ENCODE data around the gene ZP4.

The ZP4 gene

DNA sequence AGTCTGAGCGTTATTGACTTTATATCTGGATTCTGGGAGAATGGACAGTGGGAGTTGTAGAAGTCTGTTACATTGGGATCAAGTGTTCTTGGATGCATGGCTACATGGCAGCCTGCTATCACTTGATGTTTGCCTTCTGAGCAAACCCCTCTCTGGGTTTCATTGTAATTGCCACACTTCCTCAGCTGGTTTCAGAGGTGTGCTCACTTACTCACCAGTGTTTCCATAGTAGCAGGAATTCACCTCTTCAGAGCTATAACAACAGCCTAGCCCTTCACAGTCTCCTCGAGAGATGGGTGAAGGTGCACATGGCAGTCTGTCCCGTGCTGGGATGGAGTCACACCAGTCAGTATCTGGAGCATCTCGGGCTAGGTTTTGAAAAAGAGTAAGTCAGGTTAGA lies 2.6 kb downstream of the ZP4 start:
- TF ChIP-seq TAF1 (IDR thresholded peaks at IDR 0.05; ENCODE audit: borderline replicate concordance, insufficient read depth, low read length): no peak
- TF ChIP-seq FOXP2 (optimal IDR thresholded peaks at IDR 0.05; ENCODE audit: borderline replicate concordance, extremely low read depth, extremely low read length, insufficient read depth): no peak
- TF ChIP-seq, protein P1, sequence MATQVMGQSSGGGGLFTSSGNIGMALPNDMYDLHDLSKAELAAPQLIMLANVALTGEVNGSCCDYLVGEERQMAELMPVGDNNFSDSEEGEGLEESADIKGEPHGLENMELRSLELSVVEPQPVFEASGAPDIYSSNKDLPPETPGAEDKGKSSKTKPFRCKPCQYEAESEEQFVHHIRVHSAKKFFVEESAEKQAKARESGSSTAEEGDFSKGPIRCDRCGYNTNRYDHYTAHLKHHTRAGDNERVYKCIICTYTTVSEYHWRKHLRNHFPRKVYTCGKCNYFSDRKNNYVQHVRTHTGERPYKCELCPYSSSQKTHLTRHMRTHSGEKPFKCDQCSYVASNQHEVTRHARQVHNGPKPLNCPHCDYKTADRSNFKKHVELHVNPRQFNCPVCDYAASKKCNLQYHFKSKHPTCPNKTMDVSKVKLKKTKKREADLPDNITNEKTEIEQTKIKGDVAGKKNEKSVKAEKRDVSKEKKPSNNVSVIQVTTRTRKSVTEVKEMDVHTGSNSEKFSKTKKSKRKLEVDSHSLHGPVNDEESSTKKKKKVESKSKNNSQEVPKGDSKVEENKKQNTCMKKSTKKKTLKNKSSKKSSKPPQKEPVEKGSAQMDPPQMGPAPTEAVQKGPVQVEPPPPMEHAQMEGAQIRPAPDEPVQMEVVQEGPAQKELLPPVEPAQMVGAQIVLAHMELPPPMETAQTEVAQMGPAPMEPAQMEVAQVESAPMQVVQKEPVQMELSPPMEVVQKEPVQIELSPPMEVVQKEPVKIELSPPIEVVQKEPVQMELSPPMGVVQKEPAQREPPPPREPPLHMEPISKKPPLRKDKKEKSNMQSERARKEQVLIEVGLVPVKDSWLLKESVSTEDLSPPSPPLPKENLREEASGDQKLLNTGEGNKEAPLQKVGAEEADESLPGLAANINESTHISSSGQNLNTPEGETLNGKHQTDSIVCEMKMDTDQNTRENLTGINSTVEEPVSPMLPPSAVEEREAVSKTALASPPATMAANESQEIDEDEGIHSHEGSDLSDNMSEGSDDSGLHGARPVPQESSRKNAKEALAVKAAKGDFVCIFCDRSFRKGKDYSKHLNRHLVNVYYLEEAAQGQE (IDR thresholded peaks at IDR 0.05; ENCODE audit: insufficient read depth in 1 of 2, low read depth in 2 of 2, low read length in 2 of 2): no peak
- no peak for TF ChIP-seq POLR2AphosphoS5 (IDR thresholded peaks at IDR 0.05; ENCODE audit: low read depth, low read length)
- TF ChIP-seq SIN3A (IDR thresholded peaks at IDR 0.05; ENCODE audit: borderline replicate concordance, insufficient read depth, low read length): no peak

DNA sequence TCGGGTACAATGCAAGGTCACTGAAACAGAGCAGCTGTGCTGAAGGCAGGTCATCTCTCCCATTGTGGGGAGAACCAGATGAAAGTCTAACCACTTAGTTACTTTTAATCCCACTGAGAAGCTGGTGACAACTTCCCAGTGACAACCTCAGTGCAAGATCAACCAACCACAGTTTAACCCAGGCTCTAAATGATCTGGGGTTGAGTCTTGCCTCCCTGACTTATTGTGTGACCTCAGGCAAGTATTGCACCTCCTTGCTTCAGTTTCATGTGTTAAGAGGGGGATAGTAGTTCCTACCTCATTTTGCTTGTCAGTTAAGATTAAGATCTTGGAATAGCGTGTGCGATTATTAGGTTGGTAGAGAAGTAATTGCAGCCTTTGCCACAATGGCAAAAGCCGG lies 3.2 kb downstream of the ZP4 start:
- TF ChIP-seq TAF1 (IDR thresholded peaks at IDR 0.05; ENCODE audit: borderline replicate concordance, insufficient read depth, low read length): no peak
- TF ChIP-seq FOXP2 (optimal IDR thresholded peaks at IDR 0.05; ENCODE audit: borderline replicate concordance, extremely low read depth, extremely low read length, insufficient read depth): no peak
- no peak for TF ChIP-seq SIN3A (IDR thresholded peaks at IDR 0.05; ENCODE audit: borderline replicate concordance, insufficient read depth, low read length)
- no peak for TF ChIP-seq POLR2AphosphoS5 (IDR thresholded peaks at IDR 0.05; ENCODE audit: low read depth, low read length)
- TF ChIP-seq, protein P1 (IDR thresholded peaks at IDR 0.05; ENCODE audit: insufficient read depth in 1 of 2, low read depth in 2 of 2, low read length in 2 of 2): no peak

DNA sequence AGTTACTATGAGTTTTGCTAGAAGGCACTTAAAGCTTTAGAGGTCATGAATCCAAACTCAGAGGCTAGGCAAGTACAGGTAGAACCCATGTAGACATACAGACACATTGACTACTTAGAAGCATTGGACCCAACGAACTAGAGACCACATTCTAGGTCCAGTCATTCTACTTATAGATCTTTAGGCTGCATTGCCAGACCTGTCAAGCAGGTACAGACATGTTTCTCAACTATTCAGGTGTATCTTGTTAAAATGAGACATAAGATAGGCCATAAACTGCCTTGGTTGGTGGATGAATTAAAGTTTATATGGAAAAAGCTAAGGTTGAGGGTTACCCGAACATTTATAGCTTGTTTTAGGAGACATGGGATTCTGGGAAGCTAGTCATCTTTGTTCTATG lies 6.5 kb downstream of the ZP4 start:
- TF ChIP-seq FOXP2 (optimal IDR thresholded peaks at IDR 0.05; ENCODE audit: borderline replicate concordance, extremely low read depth, extremely low read length, insufficient read depth): no peak
- no peak for TF ChIP-seq SIN3A (IDR thresholded peaks at IDR 0.05; ENCODE audit: borderline replicate concordance, insufficient read depth, low read length)
- TF ChIP-seq, protein P1 (IDR thresholded peaks at IDR 0.05; ENCODE audit: insufficient read depth in 1 of 2, low read depth in 2 of 2, low read length in 2 of 2): no peak
- no peak for TF ChIP-seq POLR2AphosphoS5 (IDR thresholded peaks at IDR 0.05; ENCODE audit: low read depth, low read length)
- TF ChIP-seq TAF1 (IDR thresholded peaks at IDR 0.05; ENCODE audit: borderline replicate concordance, insufficient read depth, low read length): no peak

DNA sequence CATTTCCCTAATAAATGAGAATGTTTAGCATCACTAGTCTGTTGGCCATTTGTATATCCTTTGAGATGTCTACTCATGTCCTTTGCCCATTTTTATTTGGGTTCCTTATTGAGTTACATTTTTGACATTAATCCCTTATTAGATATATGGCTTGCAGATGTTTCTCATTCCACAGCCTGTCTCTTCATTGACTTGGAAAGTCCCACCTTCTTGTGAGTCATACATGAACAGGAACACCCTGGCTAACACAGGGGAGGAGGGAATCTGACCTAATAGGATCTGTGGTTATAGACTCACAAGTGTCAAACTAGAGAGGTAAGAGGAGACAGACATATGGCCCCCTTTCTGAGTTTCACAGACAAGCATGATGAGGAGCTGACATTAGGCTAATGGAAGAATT lies 11.5 kb downstream of the ZP4 start:
- TF ChIP-seq FOXP2 (optimal IDR thresholded peaks at IDR 0.05; ENCODE audit: borderline replicate concordance, extremely low read depth, extremely low read length, insufficient read depth) (no peak), POLR2AphosphoS5 (IDR thresholded peaks at IDR 0.05; ENCODE audit: low read depth, low read length) (no peak), TAF1 (IDR thresholded peaks at IDR 0.05; ENCODE audit: borderline replicate concordance, insufficient read depth, low read length) (no peak), SIN3A (IDR thresholded peaks at IDR 0.05; ENCODE audit: borderline replicate concordance, insufficient read depth, low read length) (no peak)
- TF ChIP-seq, protein P1 (IDR thresholded peaks at IDR 0.05; ENCODE audit: insufficient read depth in 1 of 2, low read depth in 2 of 2, low read length in 2 of 2): no peak

DNA sequence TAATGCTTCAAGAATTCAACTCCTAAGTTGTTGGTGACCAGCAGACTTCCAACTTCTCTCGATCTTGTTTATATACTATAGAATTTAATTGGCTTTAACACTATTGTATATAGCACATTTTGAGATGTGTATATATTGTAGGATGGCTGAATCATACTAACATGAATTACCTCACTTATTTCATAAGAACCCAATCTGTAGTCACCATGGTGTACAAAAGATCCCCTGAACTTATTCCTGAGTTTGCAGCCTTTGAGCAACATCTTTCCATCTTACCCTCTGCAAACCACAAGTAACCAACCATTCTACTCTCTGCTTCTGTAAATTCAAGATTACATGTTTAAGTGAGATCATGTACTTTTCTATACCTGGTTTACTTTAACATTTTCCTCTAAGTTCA lies 12.3 kb downstream of the ZP4 start:
- TF ChIP-seq FOXP2 (optimal IDR thresholded peaks at IDR 0.05; ENCODE audit: borderline replicate concordance, extremely low read depth, extremely low read length, insufficient read depth): no peak
- TF ChIP-seq, protein P1 (IDR thresholded peaks at IDR 0.05; ENCODE audit: insufficient read depth in 1 of 2, low read depth in 2 of 2, low read length in 2 of 2): no peak
- TF ChIP-seq SIN3A (IDR thresholded peaks at IDR 0.05; ENCODE audit: borderline replicate concordance, insufficient read depth, low read length): no peak
- no peak for TF ChIP-seq TAF1 (IDR thresholded peaks at IDR 0.05; ENCODE audit: borderline replicate concordance, insufficient read depth, low read length)
- TF ChIP-seq POLR2AphosphoS5 (IDR thresholded peaks at IDR 0.05; ENCODE audit: low read depth, low read length): no peak

All from PFSK-1 (cell line).